Osteocyte (in vitro differentiated cells): ENCODE data around the gene DAPK1. TPM values are rescaled to one million over a fixed set of nuclear protein-coding genes. Genes with fewer than 3 reads are reported as not detected.

Source experiments
- DNase-seq: peaks from one replicate; pipeline ENCODE4 v3.0.0; 2021; ENCODE audit warnings: mixed read lengths; ENCODE audit not compliant: unreplicated experiment; ENCODE audit errors: extremely low spot score
- H3K27ac Mint-ChIP-seq: one replicate; pipeline ENCODE4 v1.8.0; 2021; ENCODE audit warnings: mild to moderate bottlenecking, mixed read lengths; ENCODE audit not compliant: unreplicated experiment
- H3K27me3 Mint-ChIP-seq: one replicate; pipeline ENCODE4 v1.8.0; 2021; ENCODE audit warnings: mixed read lengths; ENCODE audit not compliant: unreplicated experiment
- H3K36me3 Mint-ChIP-seq: one replicate; pipeline ENCODE4 v1.8.0; 2021; ENCODE audit warnings: mixed read lengths; ENCODE audit not compliant: unreplicated experiment
- H3K4me1 Mint-ChIP-seq: one replicate; pipeline ENCODE4 v1.8.0; 2021; ENCODE audit warnings: mixed read lengths; ENCODE audit not compliant: unreplicated experiment
- H3K4me3 Mint-ChIP-seq: one replicate; pipeline ENCODE4 v1.8.0; 2021; ENCODE audit warnings: mild to moderate bottlenecking, moderate library complexity, mixed read lengths; ENCODE audit not compliant: unreplicated experiment
- H3K9me3 Mint-ChIP-seq: one replicate; pipeline ENCODE4 v1.8.0; 2021; ENCODE audit warnings: mixed read lengths; ENCODE audit not compliant: unreplicated experiment
- total RNA-seq: library from RNA; stranded (reverse); gene quantifications from 2 replicates; pipeline ENCODE4 v1.2.1, GENCODE V29; 2021
- TF ChIP-seq, protein P1 (sequence below): fragments of 200-600 bp; sonication (generic); IDR thresholded peaks from 2 replicates; pipeline ENCODE4 v1.5.0; 2021; ENCODE audit warnings: antibody characterized with exemption, mild to moderate bottlenecking, moderate library complexity

The DAPK1 gene
- total RNA-seq, 1 donor from 2014 or later = 304 TPM

DNA sequence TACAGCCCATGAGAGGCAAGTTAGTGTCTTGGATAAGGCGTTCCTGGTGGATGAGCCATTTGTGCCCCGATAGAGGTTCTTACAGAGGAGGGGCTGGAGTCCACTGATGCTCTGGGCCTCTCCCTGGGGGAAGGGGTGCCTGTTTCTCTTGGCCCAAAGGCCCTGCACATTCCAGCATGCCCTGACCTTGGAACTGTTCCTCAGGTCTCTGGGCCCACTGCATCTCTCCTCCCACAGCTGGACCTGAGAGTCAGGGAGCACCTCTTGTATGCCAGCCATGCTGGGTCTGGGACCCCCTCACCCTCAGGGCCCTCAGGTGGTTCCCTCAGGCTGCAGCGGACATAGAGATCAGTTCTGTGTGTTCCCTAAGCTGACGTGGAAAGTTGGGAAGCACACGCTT, 26.4 kb downstream of the DAPK1 start:
- no peaks in the 10 kb centered on the region for H3K27me3 Mint-ChIP-seq
- TF ChIP-seq, protein P1, sequence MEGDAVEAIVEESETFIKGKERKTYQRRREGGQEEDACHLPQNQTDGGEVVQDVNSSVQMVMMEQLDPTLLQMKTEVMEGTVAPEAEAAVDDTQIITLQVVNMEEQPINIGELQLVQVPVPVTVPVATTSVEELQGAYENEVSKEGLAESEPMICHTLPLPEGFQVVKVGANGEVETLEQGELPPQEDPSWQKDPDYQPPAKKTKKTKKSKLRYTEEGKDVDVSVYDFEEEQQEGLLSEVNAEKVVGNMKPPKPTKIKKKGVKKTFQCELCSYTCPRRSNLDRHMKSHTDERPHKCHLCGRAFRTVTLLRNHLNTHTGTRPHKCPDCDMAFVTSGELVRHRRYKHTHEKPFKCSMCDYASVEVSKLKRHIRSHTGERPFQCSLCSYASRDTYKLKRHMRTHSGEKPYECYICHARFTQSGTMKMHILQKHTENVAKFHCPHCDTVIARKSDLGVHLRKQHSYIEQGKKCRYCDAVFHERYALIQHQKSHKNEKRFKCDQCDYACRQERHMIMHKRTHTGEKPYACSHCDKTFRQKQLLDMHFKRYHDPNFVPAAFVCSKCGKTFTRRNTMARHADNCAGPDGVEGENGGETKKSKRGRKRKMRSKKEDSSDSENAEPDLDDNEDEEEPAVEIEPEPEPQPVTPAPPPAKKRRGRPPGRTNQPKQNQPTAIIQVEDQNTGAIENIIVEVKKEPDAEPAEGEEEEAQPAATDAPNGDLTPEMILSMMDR = no peak
- H3K36me3 Mint-ChIP-seq = peaks cover 61% of the 10 kb centered on the region
- DNase-seq = peak; percentile 53
- no peak overlapping the region for H3K27ac Mint-ChIP-seq
- peaks cover 31% of the 10 kb centered on the region for H3K4me1 Mint-ChIP-seq
- no peak overlapping the region for H3K4me3 Mint-ChIP-seq
- no peaks in the 10 kb centered on the region for H3K9me3 Mint-ChIP-seq

DNA sequence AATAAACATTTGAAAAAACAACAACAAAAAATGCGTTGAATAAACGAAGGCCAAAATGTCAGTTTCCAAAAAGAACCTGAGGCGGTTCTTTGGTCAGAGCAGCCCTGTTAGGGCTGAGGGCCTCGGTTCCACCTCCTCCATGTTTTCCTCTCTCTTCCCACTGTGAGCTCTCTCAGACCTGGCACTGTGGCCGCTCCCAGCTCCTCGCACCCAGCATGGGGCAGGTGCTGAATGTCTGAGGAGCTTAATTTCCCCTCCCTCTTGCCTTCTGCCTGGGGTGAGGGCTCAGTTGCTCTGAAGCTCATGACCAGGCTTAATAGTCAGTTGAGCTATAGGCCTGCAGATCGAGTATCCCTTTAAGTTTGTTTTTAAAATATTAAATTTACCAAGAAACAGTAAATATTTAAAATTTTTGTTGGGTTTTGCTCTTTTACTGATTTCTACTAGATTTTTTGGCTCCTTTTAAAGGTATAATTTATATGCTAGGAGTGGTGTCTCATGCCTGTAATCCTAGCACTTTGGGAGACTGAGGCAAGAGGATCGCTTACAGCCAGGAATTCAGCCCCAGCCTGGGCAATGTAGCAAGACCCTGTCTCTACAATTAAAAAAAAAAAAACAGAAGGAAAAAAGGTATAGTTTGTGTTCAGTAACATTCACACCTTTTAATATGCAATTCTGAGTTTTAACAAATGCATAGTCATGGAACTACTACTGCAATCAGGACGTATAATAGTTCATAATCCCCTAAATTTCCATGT, 28.1 kb downstream of the DAPK1 start:
- Mint-ChIP-seq H3K36me3 (peaks cover 66% of the 10 kb centered on the region), H3K27me3 (no peaks in the 10 kb centered on the region), H3K4me1 (peaks cover 48% of the 10 kb centered on the region), H3K27ac (no peak overlapping the region), H3K4me3 (no peak overlapping the region), H3K9me3 (no peaks in the 10 kb centered on the region)
- DNase-seq = no peak
- TF ChIP-seq, protein P1 = no peak

DNA sequence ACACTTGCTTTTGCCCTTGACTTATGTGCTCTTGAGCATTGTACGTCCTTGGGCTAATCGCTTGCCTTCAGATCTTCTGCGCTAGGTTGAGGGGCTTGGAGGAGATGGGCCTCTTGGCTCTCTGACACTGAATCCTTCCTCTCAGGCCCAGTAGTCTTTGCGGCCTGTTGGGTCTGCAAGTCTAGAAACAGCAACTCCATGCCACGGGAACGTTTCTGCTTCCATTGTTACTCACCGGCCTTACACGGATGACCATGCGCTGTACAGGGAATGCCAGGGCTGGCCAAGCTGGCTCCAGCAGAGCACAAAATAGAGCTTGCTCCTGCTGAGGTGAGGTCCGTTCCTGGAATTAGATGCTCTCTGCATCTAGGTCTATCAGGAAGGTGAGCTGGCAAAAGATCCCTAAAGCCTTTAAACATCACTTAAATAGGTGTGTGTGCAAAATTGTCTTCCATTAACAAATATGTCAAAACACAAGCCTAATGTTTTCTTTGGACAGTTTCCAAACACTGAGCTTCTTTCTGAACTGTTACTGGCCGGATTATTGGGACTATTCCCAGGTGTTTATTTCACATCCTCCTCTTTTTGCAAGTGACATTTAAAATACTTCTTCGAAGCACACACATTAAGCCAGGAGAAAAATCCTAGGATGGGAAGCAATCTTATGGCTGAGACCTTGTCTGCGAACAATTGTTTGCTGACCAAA, 29.7 kb downstream of the DAPK1 start:
- no peak overlapping the region for H3K4me3 Mint-ChIP-seq
- peaks cover 60% of the 10 kb centered on the region for H3K4me1 Mint-ChIP-seq
- peak overlapping the region; percentile 15 for H3K27ac Mint-ChIP-seq
- H3K9me3 Mint-ChIP-seq = no peaks in the 10 kb centered on the region
- TF ChIP-seq, protein P1 = no peak
- H3K27me3 Mint-ChIP-seq = no peaks in the 10 kb centered on the region
- DNase-seq = no peak
- H3K36me3 Mint-ChIP-seq = peaks cover 56% of the 10 kb centered on the region

DNA sequence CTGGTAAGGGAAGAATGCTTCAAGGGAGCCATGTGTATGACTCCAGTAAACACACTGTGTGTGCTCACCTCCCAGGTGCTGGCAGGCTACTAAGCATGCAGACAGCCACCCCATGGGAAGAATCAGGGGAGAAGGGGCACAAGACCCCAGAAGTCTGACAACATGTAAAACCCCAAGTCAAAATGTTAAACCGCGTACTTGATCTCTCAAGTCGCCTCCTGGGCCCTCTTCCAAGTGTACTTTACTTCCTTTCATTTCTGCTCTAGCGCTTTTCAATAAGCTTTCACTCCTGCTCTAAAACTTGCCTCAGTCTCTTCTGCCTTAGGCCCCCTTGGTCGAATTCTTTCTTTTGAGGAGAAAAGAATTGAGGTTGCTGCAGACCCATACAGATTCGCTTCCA, 31.3 kb downstream of the DAPK1 start:
- Mint-ChIP-seq H3K36me3 (peaks cover 47% of the 10 kb centered on the region), H3K4me3 (no peak overlapping the region)

DNA sequence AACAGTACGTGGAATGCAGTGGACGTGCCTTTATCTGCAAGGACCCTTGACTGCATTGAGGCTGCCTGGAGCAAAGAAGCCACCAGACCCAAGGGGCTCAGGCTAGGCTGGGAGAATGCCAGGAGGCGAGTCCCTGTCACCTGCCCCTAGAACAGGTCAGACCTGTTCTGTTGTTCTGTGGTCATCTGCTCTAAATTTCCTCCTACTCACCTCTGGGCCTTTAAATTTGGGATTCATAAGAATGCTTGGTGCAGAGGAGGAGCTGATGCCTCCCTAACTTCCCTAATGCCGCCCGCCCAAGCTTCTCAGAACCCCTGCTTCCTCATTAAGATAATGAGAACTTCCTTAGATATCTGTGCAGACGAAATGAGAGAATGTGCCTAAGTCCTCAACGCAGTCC, 32.0 kb downstream of the DAPK1 start:
- Mint-ChIP-seq H3K4me1 (peaks cover 61% of the 10 kb centered on the region), H3K27me3 (no peaks in the 10 kb centered on the region), H3K27ac (no peak overlapping the region), H3K36me3 (peaks cover 40% of the 10 kb centered on the region), H3K9me3 (no peaks in the 10 kb centered on the region), H3K4me3 (no peak overlapping the region)
- DNase-seq = no peak
- TF ChIP-seq, protein P1 = no peak

More for the DNA sequence above, 31.3 kb downstream of the DAPK1 start:
- DNase-seq = no peak
- no peaks in the 10 kb centered on the region for H3K9me3 Mint-ChIP-seq
- H3K4me1 Mint-ChIP-seq = peaks cover 63% of the 10 kb centered on the region
- H3K27me3 Mint-ChIP-seq = no peaks in the 10 kb centered on the region
- TF ChIP-seq, protein P1 = no peak
- no peak overlapping the region for H3K27ac Mint-ChIP-seq
